ENCODE data around the gene NOC3L. TPM values are rescaled to one million over a fixed set of nuclear protein-coding genes. Genes with fewer than 3 reads are reported as not detected.
A peak's percentile ranks its signal among the peaks of the same experiment; 100 is the strongest.

Gene NOC3L
- polyA plus RNA-seq, 1 donor, result 14.5 TPM

DNA sequence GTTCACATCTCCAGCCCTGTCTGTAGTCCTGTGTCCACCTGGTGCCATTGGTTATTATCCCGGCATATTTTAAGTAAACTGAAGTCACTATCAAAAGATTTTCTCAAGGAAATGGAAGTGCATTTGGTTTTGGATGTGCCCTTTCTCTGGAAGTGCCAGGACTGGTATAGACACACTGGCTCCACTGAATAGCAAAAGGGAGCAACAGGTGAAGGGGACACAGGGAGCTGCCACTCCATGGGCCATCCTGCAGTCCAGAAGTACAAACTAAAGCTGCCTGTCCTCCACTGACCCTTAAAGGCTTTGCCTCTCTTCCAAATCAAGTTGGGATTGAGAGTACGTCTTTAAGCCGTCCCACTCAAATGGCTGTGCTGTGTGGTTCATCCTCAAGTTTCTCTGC lies 62.7 kb downstream of the NOC3L start:
- DNase-seq, result no peak

DNA sequence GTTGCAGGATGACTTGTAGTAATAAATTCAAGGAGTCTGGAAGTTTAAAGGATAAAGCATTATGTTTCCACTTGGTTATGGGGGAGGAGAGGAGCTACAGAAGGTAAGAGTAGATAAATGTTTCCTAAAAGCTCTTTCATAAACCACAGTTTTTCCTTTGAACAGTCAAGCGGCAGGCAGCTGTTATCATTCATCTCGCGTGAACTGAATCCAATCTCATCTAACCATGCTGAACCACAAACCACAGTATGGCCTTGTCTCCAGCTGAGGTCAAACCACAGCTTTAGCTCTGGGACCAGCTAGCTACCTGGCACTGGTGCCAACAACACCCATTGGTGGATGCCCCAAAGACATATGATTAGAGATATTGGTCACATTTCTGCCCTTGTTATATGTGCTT lies 63.3 kb downstream of the NOC3L start:
- DNase-seq, result no peak

DNA sequence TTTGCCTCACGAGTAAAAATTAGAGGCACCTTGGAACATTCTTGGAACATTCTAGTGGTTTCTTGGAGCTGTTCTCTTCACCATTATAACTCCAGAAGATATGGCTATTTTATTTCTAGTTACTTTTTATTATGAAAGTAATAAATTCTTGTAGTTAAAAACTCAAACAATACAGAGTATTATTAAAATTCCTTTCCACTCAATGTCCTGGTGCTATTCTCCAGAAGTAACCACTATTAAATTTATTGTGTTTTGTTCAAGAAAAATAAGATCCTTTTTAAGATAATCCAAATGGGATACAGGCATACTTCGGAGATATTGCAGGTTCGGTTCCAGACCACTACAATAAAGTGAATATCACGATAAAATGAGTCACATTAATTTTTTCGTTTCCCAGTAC lies 68.6 kb downstream of the NOC3L start:
- no peak for DNase-seq

DNA sequence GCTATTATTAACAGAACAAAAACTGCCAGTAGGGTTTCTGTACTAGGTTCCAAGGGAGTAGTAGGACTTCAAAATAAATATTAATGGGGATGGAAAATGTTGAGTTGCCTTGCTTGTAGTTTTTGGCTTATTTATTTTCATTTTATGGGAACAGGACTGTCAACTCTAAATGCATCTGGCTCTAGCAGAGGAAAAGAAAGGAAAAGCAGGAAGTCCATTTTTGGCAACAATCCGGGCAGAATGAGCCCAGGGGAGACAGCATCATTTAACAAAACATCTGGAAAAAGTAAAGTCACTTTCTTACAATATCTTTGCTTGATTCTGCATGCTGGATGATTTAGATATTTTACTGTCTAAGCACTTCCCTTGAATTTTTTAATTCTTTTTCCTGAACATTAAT lies 69.4 kb downstream of the NOC3L start:
- peak; percentile 94 for DNase-seq

GRCh38 chr10:94292434-94293090 lies 70.2 kb downstream of the NOC3L start:
- DNase-seq, result peak; percentile 83

- no peak for DNase-seq
Measured at GRCh38 chr10:94288361-94289101, 74.2 kb downstream of the NOC3L start.

DNA sequence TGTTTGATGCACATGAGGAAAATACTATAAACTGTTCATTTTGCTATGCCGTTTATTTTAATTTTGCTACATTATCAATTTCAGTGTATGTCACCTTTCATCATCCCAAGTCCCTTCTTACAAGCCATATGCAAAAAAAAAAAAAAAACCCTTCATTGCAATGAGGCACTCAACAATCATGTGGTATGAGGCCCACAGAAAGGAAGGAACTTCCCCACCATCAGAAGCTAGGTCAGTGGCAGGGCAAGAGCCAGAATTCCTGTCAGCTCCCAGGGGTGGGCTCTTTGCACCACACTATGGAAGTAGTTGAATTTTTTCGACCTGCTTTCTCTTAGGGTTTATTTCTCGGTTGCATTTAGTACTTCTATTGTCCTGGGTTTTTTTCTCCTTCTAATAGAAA lies 75.4 kb downstream of the NOC3L start:
- DNase-seq, result no peak

- no peak for DNase-seq
Measured at GRCh38 chr10:94286901-94287300, 75.8 kb downstream of the NOC3L start.

GRCh38 chr10:94285271-94285670 lies 77.5 kb downstream of the NOC3L start:
- no peak for DNase-seq

Other genes with a start within 250 kb of the NOC3L start
- gene TBC1D12, start 39.6 kb upstream of the NOC3L start, polyA plus RNA-seq (ENCODE audit: insufficient read length), result 10.7 TPM
- gene HELLS, start 182.8 kb upstream of the NOC3L start, polyA plus RNA-seq (ENCODE audit: insufficient read length), result 7.7 TPM

Data from hindlimb muscle (tissue), 1 donor.